Ureter (tissue), 1 donor: ENCODE data around the gene PTPRR. TPM values are rescaled to one million over a fixed set of nuclear protein-coding genes. Genes with fewer than 3 reads are reported as not detected.
"Not testable (repeated sequence)": the region's sequence is repeated elsewhere in the genome, so short reads cannot be mapped to it uniquely, and the experiment has no call there.

Experiments used
- DNase-seq: peaks from one replicate; pipeline ENCODE4 v3.0.0-alpha.2; 2020; ENCODE audit warnings: low spot score
- total RNA-seq: library from RNA; stranded (reverse); gene quantifications from one replicate; pipeline ENCODE4 v1.2.4, GENCODE V29; 2023
- donor health status: DM: yes; HTN: yes; CAD: no.

The PTPRR gene
- total RNA-seq, 1 donor from 2014 or later: 1.7 TPM

DNA sequence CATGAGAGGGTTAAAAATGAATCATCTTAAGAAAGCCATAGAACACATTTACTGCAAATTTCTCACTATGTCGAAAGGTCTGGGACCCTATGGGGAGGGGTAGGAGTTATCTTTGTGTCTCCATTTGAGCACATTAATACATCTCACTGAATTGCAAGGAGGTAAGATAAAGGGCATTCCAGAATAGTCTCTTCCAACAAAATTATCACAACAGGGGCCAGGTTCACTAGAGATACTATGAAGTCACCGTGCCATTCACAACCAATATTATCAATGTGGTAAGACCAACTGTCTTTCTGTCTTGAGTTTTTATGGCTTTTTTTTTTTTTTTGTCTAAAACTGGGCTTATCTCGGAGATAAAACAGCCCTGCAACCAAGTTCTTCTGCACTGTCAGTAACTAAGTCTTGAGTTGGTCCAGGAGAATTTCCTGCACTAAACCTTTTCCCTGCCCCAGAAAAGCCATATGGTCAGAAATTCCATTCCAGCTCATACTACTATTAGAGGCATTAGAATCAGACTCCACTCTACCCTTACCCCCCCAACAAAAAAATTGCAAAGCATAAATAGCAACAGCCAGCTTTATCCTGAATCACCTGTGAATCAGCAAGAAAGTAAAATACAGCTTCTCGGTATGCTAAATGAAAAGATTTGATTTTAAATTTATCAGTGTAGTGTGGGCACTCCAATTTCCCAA, 79.7 kb downstream of the PTPRR start:
- no peak for DNase-seq

DNA sequence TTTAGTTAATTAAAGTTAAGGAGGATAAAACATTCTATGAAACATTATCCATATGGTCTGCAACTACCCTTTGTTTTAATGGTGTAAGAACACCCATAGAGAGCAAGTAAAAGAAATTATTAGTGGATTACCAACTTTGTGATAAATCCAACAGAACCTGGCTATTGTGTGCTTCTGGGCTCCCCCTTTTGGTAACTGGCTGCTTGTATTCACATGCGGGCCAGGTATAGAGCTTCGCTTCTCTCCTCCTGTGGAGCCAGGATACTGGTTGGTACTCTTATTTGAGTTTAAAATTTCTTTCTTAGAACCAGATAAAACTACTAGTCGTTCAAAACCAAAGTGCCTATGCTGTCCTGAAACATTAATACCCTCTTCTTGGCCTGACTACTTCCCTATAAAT, 81.0 kb downstream of the PTPRR start:
- no peak for DNase-seq

DNA sequence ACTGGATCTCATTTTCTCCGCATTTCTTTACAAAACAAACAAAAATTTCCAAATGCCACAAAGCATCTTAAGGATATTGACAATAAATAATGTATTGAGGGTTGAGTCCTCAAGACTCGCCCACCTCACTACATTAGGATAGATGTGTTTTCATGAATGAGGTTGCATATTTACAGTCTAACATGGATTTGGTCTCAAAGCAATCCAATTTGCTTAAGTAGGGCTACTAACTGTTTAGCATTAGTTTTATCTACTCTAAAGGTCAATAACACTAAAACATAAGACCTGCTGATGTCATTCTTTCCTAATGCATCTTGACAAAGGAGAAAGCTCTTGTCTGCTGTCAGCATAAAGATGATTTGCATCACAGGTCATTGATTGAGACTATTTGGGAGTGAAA, 82.4 kb downstream of the PTPRR start:
- no peak for DNase-seq

DNA sequence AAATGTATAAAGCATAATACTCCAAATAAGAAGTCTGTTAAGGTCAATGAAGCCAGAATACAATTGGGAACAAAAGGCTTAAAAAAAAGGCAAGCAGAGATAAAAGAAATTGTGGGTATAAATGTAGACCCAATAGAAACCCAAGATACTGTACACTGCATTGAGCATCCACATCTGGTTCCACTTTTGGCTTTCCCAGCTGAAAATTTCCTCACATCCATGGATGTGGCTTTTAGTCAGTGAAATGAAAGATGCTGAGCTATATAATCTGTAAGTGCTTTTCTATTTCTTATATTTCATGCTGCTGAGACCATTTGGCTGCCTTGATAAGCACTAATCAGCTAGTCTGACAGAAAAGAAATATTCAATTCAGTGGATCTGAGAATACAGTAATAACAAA, 83.5 kb downstream of the PTPRR start:
- no peak for DNase-seq

DNA sequence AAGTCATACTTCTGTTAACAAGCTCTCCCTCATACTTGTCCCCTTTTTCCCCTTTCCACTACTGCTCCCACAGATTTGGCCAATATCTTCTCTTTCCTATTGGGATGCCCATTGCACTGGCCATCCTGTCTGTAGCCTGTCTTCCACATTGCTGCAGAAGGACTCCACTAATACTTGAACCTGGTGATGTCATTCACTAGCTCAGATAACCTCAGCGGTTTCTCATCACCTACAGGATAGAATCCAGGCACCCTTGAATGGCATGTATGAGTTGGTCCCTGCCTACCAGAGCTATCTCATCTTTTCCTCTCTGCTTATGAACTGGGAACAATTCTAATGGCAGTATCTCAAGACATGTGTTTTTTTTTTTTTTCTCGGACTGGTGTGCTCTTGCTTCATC, 84.6 kb downstream of the PTPRR start:
- no peak for DNase-seq

DNA sequence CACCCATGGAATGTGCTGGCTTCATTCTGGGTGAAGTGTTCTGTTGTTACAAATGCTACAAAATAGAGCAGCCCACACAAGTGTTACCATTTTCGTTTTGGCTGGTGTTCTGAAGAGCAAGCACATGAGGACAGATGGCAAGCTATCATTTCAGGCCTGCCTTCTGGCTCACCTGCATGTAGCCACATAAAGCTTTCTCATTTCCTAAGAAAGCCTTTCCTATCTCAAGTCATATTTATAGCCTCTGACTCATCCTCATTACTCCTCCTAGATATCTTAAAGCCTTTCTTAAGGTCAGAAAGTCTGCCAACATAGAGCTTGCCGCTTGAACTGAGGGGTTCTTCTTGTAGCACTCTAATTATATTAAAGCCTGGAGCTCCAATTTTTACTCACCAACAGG, 89.0 kb downstream of the PTPRR start:
- no peak for DNase-seq

DNA sequence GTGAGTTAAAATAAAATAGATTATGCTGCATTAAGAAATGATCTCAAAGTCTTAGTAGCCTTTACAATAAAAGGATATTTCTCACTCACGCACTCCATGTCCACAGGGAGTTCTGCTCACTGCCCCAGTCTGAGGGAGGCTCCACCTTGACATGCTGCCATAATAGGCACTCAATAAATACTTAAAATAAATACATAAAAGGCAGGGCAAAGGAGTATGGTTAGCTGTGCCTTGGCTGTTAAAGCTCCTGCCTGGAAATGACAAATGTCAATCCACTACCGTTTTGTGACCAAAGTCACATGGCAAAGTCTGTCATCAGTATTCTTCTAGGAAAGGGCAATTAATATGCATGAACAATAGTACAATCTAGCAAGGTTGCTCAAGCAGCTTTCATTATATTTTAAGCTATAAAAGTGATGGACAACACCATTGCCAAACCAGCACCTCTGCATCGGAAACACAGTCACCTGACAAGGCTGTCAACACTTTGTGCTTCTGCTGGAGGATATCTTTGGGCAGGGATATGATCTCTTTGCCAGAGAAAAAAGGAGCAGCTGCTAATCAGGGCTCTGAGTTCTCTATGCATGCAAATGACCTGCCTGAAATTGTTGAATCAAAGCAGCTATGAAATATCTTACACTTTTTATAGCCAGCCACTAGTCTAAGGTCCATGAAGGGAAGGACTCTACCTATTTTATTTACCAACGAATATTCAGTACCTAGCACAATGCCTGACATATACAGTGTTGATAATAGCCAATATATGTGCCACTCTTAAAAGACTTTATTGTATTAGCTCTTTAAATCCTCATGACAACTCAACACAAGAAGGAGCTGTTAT, 90.1 kb downstream of the PTPRR start:
- DNase-seq: no peak

DNA sequence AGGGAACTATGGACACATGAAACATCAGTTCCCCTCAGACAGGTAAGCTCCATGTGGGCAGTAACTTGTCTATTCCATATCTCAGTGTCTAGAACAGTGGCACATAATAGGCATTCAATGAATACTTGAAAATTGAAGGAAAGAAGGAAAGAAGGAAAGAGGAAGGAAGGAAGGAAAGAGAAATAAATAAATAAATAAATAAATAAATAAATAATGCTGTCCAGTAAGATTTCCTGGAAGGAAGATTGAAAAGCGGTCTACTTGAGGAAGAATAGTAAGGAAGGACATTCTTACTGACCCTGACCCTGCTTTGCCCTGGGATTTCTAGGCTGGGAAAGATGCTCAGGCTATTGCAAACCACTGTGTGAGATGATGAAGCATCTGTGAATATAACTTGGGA, 91.5 kb downstream of the PTPRR start:
- DNase-seq: no peak

DNA sequence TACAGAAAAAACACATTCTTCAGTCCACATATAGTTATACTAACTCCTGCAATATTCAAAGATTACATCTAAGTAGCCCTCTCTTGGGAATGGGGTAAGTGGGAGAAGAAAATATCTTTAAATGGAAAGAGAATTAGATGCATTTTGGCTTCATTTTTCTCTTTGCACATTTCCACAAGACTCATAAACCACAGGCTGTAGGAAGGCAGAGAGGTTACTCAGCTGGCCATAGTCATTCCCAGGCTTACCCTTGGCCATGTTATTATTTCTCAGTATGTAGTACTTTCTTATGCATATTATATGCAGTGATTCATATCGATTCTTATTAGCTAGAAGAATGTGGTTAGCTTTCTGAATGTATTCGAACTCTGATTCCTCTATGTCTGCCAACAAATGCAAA, 92.2 kb downstream of the PTPRR start:
- no peak for DNase-seq

DNA sequence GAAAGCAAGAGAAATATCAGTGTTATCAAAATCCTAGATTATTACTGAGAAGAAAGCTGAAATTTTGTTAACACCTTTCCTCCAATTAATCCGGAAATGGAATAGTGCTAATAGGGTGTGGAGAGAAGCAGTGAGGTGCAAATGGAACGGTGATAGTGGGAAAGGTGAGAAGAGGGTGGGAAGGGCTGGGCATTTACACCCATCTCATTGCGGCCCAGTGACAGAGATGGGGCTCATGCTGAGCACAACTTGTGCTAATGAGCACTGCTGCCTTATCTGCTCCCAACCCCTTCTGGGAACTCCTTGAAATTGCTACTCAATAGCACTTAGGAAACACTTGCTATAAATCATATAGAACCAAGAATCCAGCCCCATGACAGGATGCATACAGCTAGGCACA, 94.4 kb downstream of the PTPRR start:
- no peak for DNase-seq

DNA sequence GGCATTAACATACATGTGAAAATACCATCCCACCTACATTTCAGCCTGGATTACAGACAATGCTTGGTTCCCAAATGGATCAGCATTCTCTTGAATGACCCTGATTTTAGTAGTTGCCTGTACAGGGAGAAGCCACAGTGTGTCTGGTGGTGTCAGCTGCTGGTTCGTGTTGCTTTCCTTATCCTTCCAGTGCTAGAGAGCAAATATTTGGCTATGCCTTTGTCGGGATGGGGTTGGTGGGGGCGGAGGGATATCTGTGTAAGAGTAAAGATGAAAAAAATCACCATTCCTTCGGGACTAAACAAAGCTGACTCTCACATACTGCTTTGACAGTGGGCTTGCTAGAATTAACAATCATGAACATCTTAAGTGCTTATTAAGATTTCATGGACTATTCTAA, 96.0 kb downstream of the PTPRR start:
- no peak for DNase-seq

DNA sequence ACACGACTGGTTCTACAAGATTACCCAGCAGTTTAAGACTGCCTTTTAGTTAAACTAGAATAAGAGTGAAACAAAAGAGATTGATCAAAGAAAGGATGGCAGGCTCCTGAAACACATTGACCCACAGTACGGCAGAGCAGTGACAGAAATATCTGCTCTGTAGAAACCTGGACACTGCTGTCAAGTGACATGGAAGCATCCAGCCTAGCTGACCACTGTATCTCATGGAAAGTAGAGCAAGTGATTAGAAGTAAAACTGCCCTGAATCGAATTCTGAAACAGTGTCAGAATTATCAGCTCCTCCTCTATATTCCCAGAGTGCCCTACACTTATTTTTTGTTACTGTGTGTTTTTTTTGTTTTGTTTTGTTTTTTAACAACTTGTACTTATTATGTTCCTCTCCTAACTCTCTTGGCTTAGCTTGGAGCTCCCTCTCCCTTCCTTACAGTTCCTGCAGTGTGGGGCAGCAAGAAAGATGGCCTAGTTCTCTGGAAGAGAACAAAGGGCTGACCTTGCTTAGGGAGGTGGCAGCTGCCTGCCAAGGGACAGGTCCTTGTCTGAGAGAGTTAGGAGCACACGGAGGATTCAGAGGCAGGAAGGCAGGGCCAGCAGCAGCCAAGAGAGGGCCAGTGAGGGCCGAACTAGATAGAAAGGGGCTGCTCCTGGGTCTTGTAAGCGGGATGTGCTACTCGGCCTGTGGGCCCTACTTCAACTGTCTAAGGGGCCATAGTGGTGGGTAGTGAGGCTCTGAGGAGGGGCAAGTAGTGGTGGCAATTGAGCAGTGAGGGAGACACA, 97.2 kb downstream of the PTPRR start:
- no peak for DNase-seq

DNA sequence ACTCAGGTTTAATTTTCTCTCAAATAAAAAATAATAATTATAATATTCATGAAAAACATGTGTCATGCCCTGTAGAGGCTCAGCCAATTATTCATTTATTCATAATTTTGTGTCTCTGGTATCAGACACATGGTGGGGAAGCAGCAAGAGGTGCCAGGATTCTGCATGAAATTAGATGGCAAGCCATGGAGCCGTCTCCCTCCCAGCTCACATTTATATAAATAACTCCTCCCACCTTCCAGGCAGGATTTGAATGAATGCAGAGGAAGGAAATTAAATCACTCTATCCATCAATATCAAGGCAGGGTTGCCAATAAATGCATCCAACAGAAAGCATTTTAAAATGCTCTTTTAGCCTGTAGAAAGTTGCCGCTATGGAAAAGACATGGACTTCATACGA, 98.1 kb downstream of the PTPRR start:
- DNase-seq: no peak

DNA sequence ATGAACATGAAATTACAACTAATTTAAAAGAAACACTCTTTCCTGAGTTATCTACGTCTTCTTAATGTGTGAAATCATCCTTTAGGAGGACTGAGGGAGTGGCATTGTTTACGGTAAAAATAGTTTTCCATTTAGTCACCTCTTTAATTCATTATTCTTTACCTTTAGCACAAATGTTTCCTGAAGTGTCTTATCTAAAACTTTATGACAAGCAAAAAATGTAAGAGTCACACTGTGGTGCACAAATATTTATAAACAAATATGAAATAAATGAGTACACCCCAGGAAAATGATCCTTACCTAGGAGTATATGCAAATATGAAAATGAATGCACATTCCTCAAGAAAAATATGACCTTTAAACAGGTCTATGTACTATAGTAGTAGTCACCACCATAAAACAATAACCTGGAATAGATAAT, 104.6 kb downstream of the PTPRR start:
- DNase-seq: no peak

DNA sequence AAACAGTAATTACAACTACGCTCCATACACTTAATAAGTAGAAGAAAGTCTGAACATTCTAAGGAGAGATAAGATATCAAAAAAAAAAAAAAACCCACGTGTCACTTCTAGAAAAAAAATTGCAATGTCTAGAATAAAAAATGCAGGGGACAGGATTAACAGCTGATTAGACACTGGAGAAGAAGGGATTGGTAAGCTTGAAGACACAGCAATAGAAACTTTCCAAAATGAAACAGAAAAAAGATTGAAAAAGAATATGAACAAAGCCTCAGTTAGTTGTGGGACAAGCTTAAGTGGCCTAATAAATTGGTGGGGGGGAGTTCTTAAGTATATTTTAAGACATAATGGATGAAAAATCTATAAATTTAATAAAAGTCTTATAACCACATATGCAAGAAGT, 105.5 kb downstream of the PTPRR start:
- no peak for DNase-seq

DNA sequence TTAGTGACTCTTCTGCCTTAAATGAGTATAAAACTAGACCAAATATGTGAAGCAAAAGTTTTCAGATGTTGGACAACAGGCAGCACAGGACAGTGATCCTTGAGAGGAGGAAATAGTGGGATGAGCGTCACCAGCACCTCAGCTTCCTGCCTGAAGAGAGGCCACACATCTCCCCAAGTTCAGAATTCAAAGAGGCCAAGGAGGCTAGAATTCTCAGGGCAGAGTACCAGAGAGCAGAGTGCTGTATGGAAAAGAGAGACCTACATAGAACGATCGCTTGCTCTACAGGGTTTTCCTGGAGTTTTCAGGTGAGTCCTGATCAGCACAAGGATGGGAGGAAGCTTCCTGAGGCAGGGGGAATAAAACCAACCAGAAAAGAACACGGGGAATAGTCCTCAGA, 107.0 kb downstream of the PTPRR start:
- no peak for DNase-seq

DNA sequence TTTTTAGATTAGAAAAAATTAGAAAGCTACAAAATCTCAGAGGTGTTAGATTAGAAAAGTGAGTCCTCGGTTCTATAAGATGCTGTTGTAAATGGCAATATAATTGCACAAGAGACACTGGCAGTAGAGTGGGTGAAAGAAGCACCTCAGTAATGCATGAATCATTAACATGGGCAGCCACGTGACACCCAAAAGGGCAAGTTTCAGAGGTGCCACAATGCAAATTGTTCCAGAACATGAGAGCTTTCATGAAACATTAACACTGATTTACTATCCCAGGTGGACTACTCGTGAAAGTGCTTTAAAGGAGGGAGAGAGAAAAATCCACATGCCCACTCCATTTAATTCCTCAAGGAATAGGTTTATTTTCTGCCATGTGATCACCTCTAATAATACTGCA, 108.4 kb downstream of the PTPRR start:
- DNase-seq: no peak

DNA sequence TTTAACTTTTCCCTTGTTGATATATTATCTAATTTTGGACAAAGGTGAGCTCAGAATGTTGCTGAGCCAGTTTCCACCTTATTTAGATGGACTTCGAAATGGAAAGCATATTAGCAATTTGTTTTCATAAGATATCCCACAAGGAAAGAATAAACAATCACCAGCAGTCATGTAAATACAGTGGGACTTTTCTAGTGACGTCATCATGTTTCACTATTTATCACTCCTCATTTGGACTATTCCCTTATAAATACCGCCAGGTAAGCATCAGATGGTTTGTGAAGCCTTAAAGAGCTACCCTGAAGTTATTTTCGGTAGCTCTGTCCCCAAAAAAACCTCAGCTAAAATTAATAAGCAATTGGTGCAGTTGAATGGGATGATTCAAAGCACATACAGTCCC, 110.7 kb downstream of the PTPRR start:
- no peak for DNase-seq

DNA sequence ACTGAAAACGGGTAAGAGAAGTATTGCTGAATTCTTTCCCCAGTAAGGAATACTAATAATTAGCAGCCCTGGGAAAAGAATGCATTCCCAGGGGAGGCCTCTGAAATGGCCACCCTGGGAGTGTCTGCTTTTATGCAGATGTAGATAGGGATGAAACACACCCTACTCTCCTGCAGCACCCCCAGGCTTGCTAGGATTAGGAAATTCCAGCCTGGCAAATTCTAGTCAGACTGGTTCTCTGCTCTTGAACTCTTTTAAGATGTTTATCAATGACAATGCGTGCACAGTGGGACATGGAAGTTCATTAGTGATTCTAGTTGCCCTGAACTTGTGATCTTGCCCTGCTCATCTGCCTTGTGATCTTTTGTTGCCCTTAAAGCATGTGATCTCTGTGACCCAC, 112.5 kb downstream of the PTPRR start:
- not testable (repeated sequence) for DNase-seq

DNA sequence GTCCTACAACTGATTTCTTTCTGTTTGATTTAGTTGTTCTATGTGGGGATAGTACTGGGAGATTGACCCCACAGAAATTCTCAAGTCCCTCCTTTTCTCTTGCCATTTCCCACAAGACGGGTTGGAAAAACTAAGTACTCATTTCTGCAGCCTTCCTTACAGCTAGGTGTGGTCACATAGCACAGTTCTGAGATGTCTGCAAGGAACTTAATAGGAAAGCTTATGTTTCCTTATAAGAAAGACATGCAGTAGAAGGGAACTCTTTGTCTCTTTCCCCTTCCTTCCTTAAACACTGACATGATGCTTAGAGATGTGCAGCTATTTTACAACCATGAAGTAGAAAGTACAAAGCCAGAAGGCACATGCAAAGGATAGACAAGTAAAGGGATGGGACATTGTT, 113.7 kb downstream of the PTPRR start:
- DNase-seq: no peak

DNA sequence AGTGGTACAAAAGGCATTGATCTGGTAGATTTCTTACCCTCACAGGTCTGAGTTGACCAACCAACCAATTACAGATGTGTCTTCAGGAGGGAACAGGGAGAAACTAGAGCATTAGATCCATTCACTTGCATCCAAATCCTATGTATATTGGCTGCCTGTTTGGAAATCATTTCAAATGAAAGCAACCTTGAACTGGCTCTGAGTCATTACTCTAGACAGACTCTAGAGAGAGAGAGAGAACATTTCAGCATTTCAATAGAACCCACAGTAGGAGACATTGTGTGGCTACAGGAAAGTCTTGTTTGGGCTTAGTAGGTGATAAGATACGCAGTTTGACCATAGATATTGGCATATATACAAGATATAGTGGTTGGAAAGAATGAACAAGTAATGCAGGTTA, 114.5 kb downstream of the PTPRR start:
- no peak for DNase-seq

DNA sequence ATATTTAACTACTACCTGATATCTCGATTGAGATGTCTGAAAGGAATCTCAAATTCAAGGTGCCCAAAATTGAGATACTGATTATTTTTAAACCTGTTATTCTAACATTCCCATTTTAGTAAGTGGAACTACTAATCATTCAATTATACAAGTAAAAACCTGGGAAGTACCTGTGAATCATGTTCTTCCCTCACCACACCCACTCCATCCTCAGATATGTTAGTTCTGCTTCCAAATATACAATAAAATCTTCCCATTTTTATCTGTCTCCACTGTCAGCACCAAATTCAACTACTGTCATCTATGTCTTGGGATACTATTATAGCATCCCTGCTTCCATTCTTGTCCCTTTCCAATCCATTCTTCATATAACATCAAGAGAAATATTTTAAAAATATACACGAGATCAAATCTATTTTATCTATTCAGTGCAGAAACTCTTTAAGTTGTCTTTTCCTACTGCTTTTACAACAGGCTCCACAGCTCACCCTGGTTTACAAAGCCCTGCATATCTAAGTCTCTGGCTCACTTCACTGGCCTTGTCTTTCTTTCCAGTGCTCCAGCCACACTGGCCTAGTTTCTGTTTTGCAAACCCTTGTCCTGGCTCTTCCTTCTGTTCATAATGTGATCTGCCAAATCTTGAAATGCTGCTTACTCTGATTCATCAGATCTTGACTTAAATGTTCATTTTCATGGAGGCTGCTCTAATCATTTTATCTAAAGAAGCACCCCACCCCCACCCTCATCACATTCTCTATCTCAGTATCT, 122.3 kb downstream of the PTPRR start:
- DNase-seq: no peak
